ENCODE results near the gene ANXA2R. TPM values are rescaled to one million over a fixed set of nuclear protein-coding genes. Genes with fewer than 3 reads are reported as not detected.

Gene ANXA2R
- total and polyA plus RNA-seq, 9 of the 15 experiments (the other 6 are each of a cell fraction or from before 2014, with no cell fraction given): 2.1 to 4.8 (median 3.4) TPM

DNA sequence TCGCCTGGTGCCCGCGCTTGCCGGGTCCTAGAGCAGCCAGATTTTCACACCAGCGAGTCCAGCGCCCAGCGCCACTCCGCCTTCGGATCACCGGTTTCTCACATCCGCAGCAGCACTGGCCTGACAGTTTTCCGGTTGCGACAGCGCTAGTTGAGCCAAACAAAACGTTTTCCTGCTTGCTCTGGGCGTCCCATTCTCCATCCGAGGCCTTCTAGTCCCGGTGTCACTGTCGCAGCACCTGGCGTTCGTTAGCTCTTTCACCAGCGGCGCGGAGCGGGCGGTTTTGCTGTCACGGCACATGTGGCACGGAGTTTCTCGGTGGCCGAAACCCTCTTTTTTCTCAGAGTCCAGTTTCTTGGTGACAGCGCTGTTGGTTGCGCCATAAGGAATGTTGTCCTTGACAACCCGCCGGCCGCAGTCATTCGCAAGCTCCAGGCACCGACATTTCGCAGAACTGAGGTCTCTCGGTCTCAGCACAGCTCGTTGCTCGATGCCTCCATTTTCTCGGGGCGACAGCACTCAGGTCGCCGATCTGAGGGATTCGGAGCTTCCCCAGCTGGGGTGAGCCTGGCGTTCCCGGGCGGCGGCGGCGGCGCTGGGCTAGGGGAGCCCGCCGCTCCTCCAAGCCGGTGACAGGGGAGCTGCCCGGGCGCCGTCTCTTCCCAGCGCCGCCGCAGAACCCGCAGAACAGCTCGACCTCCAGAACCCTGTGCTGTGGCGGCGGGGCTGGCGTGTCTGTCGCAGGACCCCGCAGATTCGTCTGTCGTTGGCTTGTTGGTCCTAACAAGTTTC, 47.8 kb downstream of the ANXA2R start (continued):
- TF ChIP-seq JUN (IDR thresholded peaks at IDR 0.05; ENCODE audit: borderline replicate concordance, low read depth, low read length): 0 out of 2 replicates have a peak, but pooled peaks have one; percentile 15
- TF ChIP-seq JUN (CRISPR knock-in tag; IDR thresholded peaks at IDR 0.05; ENCODE audit: borderline replicate concordance): no peak
- TF ChIP-seq, protein P1, sequence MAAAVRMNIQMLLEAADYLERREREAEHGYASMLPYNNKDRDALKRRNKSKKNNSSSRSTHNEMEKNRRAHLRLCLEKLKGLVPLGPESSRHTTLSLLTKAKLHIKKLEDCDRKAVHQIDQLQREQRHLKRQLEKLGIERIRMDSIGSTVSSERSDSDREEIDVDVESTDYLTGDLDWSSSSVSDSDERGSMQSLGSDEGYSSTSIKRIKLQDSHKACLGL (CRISPR knock-in tag; IDR thresholded peaks at IDR 0.05; ENCODE audit: borderline replicate concordance, poor library complexity, severe bottlenecking): no peak
- TF ChIP-seq ZNF384 (IDR thresholded peaks at IDR 0.05; ENCODE audit: low read depth, low read length): no peak
- TF ChIP-seq RBM22 (IDR thresholded peaks at IDR 0.05; ENCODE audit: low read depth, low read length, poor library complexity, severe bottlenecking): no peak
- TF ChIP-seq GMEB1 (CRISPR knock-in tag; IDR thresholded peaks at IDR 0.05): no peak
- TF ChIP-seq SMAD4 (CRISPR knock-in tag; conservative IDR thresholded peaks at IDR 0.05): 0 out of 2 replicates have a peak, but pooled peaks have one; percentile 43
- TF ChIP-seq MXI1 (IDR thresholded peaks at IDR 0.05; ENCODE audit: low read depth, low read length): no peak
- no peak for TF ChIP-seq ZNF780A (CRISPR knock-in tag; IDR thresholded peaks at IDR 0.05)
- TF ChIP-seq, protein P2, sequence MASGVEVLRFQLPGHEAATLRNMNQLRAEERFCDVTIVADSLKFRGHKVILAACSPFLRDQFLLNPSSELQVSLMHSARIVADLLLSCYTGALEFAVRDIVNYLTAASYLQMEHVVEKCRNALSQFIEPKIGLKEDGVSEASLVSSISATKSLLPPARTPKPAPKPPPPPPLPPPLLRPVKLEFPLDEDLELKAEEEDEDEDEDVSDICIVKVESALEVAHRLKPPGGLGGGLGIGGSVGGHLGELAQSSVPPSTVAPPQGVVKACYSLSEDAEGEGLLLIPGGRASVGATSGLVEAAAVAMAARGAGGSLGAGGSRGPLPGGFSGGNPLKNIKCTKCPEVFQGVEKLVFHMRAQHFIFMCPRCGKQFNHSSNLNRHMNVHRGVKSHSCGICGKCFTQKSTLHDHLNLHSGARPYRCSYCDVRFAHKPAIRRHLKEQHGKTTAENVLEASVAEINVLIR (CRISPR knock-in tag; IDR thresholded peaks at IDR 0.05): no peak
- TF ChIP-seq, protein P3, sequence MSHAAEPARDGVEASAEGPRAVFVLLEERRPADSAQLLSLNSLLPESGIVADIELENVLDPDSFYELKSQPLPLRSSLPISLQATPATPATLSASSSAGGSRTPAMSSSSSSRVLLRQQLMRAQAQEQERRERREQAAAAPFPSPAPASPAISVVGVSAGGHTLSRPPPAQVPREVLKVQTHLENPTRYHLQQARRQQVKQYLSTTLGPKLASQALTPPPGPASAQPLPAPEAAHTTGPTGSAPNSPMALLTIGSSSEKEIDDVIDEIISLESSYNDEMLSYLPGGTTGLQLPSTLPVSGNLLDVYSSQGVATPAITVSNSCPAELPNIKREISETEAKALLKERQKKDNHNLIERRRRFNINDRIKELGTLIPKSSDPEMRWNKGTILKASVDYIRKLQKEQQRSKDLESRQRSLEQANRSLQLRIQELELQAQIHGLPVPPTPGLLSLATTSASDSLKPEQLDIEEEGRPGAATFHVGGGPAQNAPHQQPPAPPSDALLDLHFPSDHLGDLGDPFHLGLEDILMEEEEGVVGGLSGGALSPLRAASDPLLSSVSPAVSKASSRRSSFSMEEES (CRISPR knock-in tag; IDR thresholded peaks at IDR 0.05): no peak
- no peak for TF ChIP-seq HNRNPUL1 (IDR thresholded peaks at IDR 0.05; ENCODE audit: low read length)
- 0 out of 2 replicates have a peak, but pooled peaks have one; percentile 13 for TF ChIP-seq CREB1 (IDR thresholded peaks at IDR 0.05)
- no peak for TF ChIP-seq CREB1 (CRISPR knock-in tag; IDR thresholded peaks at IDR 0.05)
- no peak for TF ChIP-seq ZNF263 (CRISPR knock-in tag; IDR thresholded peaks at IDR 0.05; ENCODE audit: borderline replicate concordance)
- TF ChIP-seq POU5F1 (IDR thresholded peaks at IDR 0.05; ENCODE audit: borderline replicate concordance, low read depth, low read length, partially characterized antibody): no peak
- no peak for TF ChIP-seq RUNX1 (IDR thresholded peaks at IDR 0.05; ENCODE audit: low read depth)
- no peak for TF ChIP-seq ZNF639 (CRISPR knock-in tag; conservative IDR thresholded peaks at IDR 0.05 in 1 of 2, IDR thresholded peaks at IDR 0.05 in 1 of 2)
- TF ChIP-seq GATAD2B (IDR thresholded peaks at IDR 0.05; ENCODE audit: borderline replicate concordance): no peak
- 0 out of 2 replicates have a peak, but pooled peaks have one; percentile 38 for TF ChIP-seq LCOR (CRISPR knock-in tag; IDR thresholded peaks at IDR 0.05)
- TF ChIP-seq KDM4B (IDR thresholded peaks at IDR 0.05; ENCODE audit: borderline replicate concordance in 2 of 2, low read depth in 1 of 2): no peak

All from K562 (cell line).